K562 (cell line): ENCODE results near the gene LRRC75A. TPM values are rescaled to one million over a fixed set of nuclear protein-coding genes. Genes with fewer than 3 reads are reported as not detected.

ENCODE experiments used
- CSDE1 ChIP-seq, 2 experiments: fragments of 450-650 bp; IDR thresholded peaks; 2 replicates each; pipeline ENCODE4 v1.6.1; 2016; ENCODE audit warnings: mild to moderate bottlenecking in 1 of 2
- DDX20 ChIP-seq: fragments of 450-650 bp; IDR thresholded peaks from 2 replicates; pipeline ENCODE4 v1.6.1; 2016; ENCODE audit warnings: missing genetic modification characterization, low read depth, mild to moderate bottlenecking, missing compliant biosample characterization, moderate library complexity
- ETV1 ChIP-seq: fragments of 450-650 bp; conservative IDR thresholded peaks from 2 replicates; pipeline ENCODE4 v1.6.1; 2016; ENCODE audit warnings: missing genetic modification characterization, control low read depth, low read depth, missing compliant biosample characterization
- HNRNPK ChIP-seq: fragments of 200-400 bp; formaldehyde crosslinking; IDR thresholded peaks from one replicate; pipeline ENCODE4 v1.6.1; 2018; ENCODE audit warnings: mild to moderate bottlenecking, low read depth, low read length; ENCODE audit not compliant: poor library complexity, severe bottlenecking
- ID3 ChIP-seq, 2 experiments: fragments of 250-450 bp in 1 of 2; fragments of 450-650 bp in 1 of 2; sonication (Bioruptor Pico) in 1 of 2; IDR thresholded peaks; 2 replicates each; pipeline versions ENCODE4 v1.6.1 to v1.8.0; 2016 to 2021; ENCODE audit warnings: mild to moderate bottlenecking in 2 of 2, moderate library complexity in 2 of 2, missing compliant biosample characterization in 1 of 2, missing genetic modification characterization in 1 of 2
- NCOA1 ChIP-seq: fragments of 450-650 bp; IDR thresholded peaks from 2 replicates; pipeline ENCODE4 v1.6.1; 2016; ENCODE audit warnings: low read depth
- PCBP1 ChIP-seq: fragments of 200-400 bp; formaldehyde crosslinking; IDR thresholded peaks from 2 replicates; pipeline ENCODE4 v1.6.1; 2018; ENCODE audit warnings: mild to moderate bottlenecking, low read depth, low read length; ENCODE audit not compliant: poor library complexity, severe bottlenecking
- RBM22 ChIP-seq: fragments of 200-400 bp; formaldehyde crosslinking; IDR thresholded peaks from 2 replicates; pipeline ENCODE4 v1.6.1; 2018; ENCODE audit warnings: low read length, low read depth; ENCODE audit not compliant: poor library complexity, severe bottlenecking
- REST ChIP-seq, 2 experiments: fragments of 450-650 bp; formaldehyde crosslinking in 1 of 2; IDR thresholded peaks; 2 replicates each; pipeline versions ENCODE4 v1.4.0 to v1.6.1; 2014 to 2020; ENCODE audit warnings: mild to moderate bottlenecking in 2 of 2, borderline replicate concordance in 1 of 2, low read depth in 1 of 2
- RUNX1 ChIP-seq: sonication (generic); IDR thresholded peaks from 2 replicates; pipeline ENCODE4 v1.6.1; 2016; ENCODE audit warnings: antibody characterized with exemption, low read depth
- SFPQ ChIP-seq: fragments of 200-400 bp; formaldehyde crosslinking; IDR thresholded peaks from 2 replicates; pipeline ENCODE4 v1.6.1; 2017; ENCODE audit warnings: mild to moderate bottlenecking, low read depth, low read length, moderate library complexity
- SLC30A9 ChIP-seq: fragments of 250-450 bp; sonication (Bioruptor Pico); IDR thresholded peaks from 2 replicates; pipeline ENCODE4 v1.8.0; 2022; ENCODE audit warnings: mild to moderate bottlenecking, moderate library complexity
- ZNF316 ChIP-seq: fragments of 450-650 bp; IDR thresholded peaks from 2 replicates; pipeline ENCODE4 v1.6.1; 2016
- polyA plus RNA-seq, 8 experiments: library from polyadenylated mRNA; depleted of rRNA in 4 of 8; stranded (reverse) in 5 of 8; unstranded in 3 of 8; fragments of >200 nt; fragmentation: Nextera tagmentation in 2 of 8; fragmentation: Illumina TruSeq in 1 of 8; extraction: Ambion mirVana in 2 of 8; extraction: Trizol in 1 of 8; gene quantifications; 2 replicates each; pipeline versions ENCODE4 v1.2.1 to v1.2.3, GENCODE V29; 2011 to 2014; ENCODE audit warnings: inconsistent platforms in 1 of 8, missing spikeins in 1 of 8
- total RNA-seq, 7 experiments: library from RNA; depleted of rRNA in 6 of 7; stranded (reverse); fragments of >200 nt in 6 of 7; fragmentation: Illumina TruSeq in 2 of 7; extraction: Trizol in 2 of 7; gene quantifications; 2 replicates each; pipeline versions ENCODE4 v1.2.1 to v1.2.3, GENCODE V29; 2011 to 2021; ENCODE audit warnings: low replicate concordance in 1 of 7
- TF ChIP-seq, protein P1 (sequence below): fragments of 450-650 bp; IDR thresholded peaks from one replicate; pipeline ENCODE4 v1.6.1; 2018; ENCODE audit warnings: mild to moderate bottlenecking, moderate library complexity; ENCODE audit not compliant: partially characterized antibody

Gene LRRC75A
- total and polyA plus RNA-seq, 9 of the 15 experiments (the other 6 are each of a cell fraction or from before 2014, with no cell fraction given): 0.04 to 0.34 (median 0.08) TPM; not detected in 5

DNA sequence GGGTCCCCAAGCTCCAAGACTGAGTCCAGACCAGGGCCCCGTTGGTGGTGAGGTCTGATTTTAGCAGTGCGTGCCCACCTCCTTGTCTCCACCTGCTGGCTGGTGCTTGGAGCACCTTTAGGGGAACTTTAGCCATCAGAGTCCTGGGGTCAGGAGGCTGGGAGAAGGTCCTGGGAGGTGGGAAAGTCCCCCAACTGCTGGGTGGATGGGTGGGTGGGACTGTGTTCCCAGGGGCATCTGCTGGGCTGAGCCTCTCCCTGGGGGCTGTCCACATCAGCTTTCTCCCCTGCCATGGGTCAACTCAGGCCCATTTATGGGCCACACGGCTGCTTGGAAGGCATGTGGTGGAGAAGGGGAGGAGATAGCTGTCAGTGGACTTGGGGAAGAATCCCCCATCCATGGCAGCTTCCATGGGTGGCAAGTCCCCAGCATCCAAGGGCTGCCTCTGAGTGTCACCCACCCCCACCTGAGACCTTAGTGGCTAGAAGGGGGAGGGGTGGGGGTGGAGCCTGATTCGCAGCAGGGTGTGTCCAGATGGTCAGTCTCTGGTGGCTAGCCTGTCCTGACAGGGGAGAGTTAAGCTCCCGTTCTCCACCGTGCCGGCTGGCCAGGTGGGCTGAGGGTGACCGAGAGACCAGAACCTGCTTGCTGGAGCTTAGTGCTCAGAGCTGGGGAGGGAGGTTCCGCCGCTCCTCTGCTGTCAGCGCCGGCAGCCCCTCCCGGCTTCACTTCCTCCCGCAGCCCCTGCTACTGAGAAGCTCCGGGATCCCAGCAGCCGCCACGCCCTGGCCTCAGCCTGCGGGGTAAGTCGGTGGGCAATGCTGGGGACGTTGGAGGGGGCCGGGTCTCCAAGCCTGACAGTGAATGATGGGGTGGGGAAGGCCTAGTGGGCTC, 76.7 kb downstream of the LRRC75A start, which contains the start of gene TRPV2 (continued):
- TF ChIP-seq, protein P1, sequence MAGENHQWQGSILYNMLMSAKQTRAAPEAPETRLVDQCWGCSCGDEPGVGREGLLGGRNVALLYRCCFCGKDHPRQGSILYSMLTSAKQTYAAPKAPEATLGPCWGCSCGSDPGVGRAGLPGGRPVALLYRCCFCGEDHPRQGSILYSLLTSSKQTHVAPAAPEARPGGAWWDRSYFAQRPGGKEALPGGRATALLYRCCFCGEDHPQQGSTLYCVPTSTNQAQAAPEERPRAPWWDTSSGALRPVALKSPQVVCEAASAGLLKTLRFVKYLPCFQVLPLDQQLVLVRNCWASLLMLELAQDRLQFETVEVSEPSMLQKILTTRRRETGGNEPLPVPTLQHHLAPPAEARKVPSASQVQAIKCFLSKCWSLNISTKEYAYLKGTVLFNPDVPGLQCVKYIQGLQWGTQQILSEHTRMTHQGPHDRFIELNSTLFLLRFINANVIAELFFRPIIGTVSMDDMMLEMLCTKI: no peak
- no peak for TF ChIP-seq SFPQ
- no peak for TF ChIP-seq ETV1 (tag)
- no peak for TF ChIP-seq RUNX1
- TF ChIP-seq DDX20 (tag): no peak
- TF ChIP-seq SLC30A9 (CRISPR knock-in tag): no peak
- no peak for TF ChIP-seq NCOA1
- TF ChIP-seq REST (IDR thresholded peaks at IDR 0.05; ENCODE audit: borderline replicate concordance): peak; percentile 67
- TF ChIP-seq REST (CRISPR knock-in tag; IDR thresholded peaks at IDR 0.05; ENCODE audit: low read depth): no peak
- no peak for TF ChIP-seq HNRNPK
- no peak for TF ChIP-seq CSDE1 (IDR thresholded peaks at IDR 0.05)
- no peak for TF ChIP-seq ZNF316
- no peak for TF ChIP-seq ID3 (CRISPR knock-in tag; IDR thresholded peaks at IDR 0.05)
- TF ChIP-seq ID3 (tag; IDR thresholded peaks at IDR 0.05): no peak
- TF ChIP-seq RBM22: no peak
- TF ChIP-seq PCBP1: no peak
